GM19455 (cell line): ENCODE results near the gene NFYC.

Experiments
- ATAC-seq: cut with Tn5 transposase; IDR thresholded peaks from one replicate; pipeline ENCODE4 v1.9.1; 2021; ENCODE audit not compliant: unreplicated experiment

The NFYC gene

GRCh38 chr1:40777224-40777970 lies 85.9 kb downstream of the NFYC start:
- ATAC-seq, result no peak

- no peak for ATAC-seq
Measured at GRCh38 chr1:40780678-40781607, 89.4 kb downstream of the NFYC start.

GRCh38 chr1:40781608-40781971 lies 90.1 kb downstream of the NFYC start:
- ATAC-seq, result no peak

GRCh38 chr1:40782371-40782956 lies 91.0 kb downstream of the NFYC start:
- no peak for ATAC-seq

GRCh38 chr1:40783001-40783905 lies 91.7 kb downstream of the NFYC start, which contains the start of gene KCNQ4:
KCNQ4 (plus strand) TSS chr1:40783787; CDS start chr1:40784094, 307 bp downstream.
- ATAC-seq, result no peak

GRCh38 chr1:40784141-40784770 lies 92.8 kb downstream of the NFYC start:
- ATAC-seq, result no peak

- no peak for ATAC-seq
Measured at GRCh38 chr1:40784771-40785151, 93.3 kb downstream of the NFYC start.

GRCh38 chr1:40785446-40785845 lies 93.9 kb downstream of the NFYC start:
- ATAC-seq, result no peak

GRCh38 chr1:40786171-40786994 lies 94.9 kb downstream of the NFYC start:
- no peak for ATAC-seq

- no peak for ATAC-seq
Measured at GRCh38 chr1:40786995-40787705, 95.6 kb downstream of the NFYC start.

GRCh38 chr1:40787737-40788560 lies 96.4 kb downstream of the NFYC start:
- ATAC-seq, result no peak

- no peak for ATAC-seq
Measured at GRCh38 chr1:40788561-40789341, 97.2 kb downstream of the NFYC start.

GRCh38 chr1:40789342-40789598 lies 97.8 kb downstream of the NFYC start:
- no peak for ATAC-seq

GRCh38 chr1:40789661-40790430 lies 98.3 kb downstream of the NFYC start:
- no peak for ATAC-seq

GRCh38 chr1:40792036-40792435 lies 100.5 kb downstream of the NFYC start:
- ATAC-seq, result no peak

GRCh38 chr1:40793617-40794016 lies 102.1 kb downstream of the NFYC start:
- ATAC-seq, result no peak

- ATAC-seq, result no peak
Measured at GRCh38 chr1:40794048-40794447, 102.5 kb downstream of the NFYC start.
